ENCODE data around the gene GBF1.

Gene GBF1

DNA sequence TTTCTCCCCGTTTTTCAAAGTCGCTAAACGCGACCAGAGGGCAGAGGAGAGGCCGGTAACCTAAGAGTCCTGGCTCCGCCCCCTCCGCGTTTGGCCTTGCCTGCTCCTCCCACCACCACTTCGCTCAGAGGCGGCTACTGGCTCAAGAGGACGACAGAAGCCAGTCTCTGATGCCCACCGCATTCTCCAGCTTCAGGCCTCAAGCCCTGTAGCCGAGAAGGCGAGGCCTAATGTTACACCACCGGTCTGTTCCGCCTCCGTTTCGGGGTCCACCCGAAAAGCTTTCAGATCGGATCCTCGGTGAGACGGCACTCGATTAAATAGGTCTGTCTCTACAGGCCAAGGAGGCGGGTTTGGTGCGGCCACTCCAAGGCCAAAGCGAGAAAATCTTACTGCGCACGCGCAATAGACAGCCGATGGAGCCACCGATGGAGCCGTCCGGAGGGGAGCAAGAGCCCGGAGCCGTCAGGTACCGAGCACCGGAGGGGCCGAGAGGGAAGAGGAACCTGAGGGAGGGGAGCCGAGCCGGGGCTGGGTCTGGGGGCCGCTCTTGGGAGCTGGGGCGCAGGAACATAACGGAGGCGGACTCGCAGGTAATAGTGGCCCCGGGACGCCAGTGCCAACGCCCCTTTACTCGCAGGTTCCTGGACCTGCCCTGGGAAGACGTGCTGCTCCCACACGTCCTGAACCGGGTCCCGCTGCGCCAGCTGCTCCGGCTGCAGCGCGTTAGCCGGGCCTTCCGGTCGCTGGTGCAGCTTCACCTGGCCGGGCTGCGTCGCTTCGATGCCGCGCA, 175.6 kb downstream of the GBF1 start, which contains the start of gene FBXL15:
FBXL15 (plus strand) TSS at position 123 of the 793 bp plus-strand sequence; CDS start at position 417, 294 bp downstream.
- Histone ChIP-seq H3K79me1 (ENCODE audit: low read depth, low read length) (no peaks in the 10 kb centered on the region), H3K4me3 (ENCODE audit: low read length in 2 of 2) (peak within 1 kb of the TSS; percentile 81 to 96), H2BK120ac (ENCODE audit: low read depth, low read length) (no peak within 1 kb of the TSS), H2BK5ac (ENCODE audit: low read length) (peak within 1 kb of the TSS; percentile 33), H2BK15ac (ENCODE audit: low read length) (peak within 1 kb of the TSS; percentile 10), H4K91ac (ENCODE audit: low read depth, low read length, poor library complexity) (no peak within 1 kb of the TSS), H3K27me3 (ENCODE audit: control insufficient read depth in 3 of 3, insufficient read depth in 3 of 3, low read depth in 1 of 3, low read length in 3 of 3) (peaks cover 0 to 15% (median 0%) of the 10 kb centered on the region in 3 experiments), H4K8ac (ENCODE audit: low read depth, low read length) (no peak within 1 kb of the TSS), H3K4me1 (ENCODE audit: control insufficient read depth in 2 of 2, insufficient read depth in 1 of 2, low read depth in 1 of 2, low read length in 2 of 2) (peaks cover 21 to 25% of the 10 kb centered on the region in 2 donors), H3K23ac (ENCODE audit: low read depth, low read length, poor library complexity) (peak within 1 kb of the TSS; percentile 74), H2BK12ac (ENCODE audit: low read length) (no peak within 1 kb of the TSS), H3K27ac (replicated peaks; ENCODE audit: low read length) (peak within 1 kb of the TSS; percentile 93), H3K4me2 (ENCODE audit: insufficient read depth, low read length, poor library complexity, severe bottlenecking) (peak within 1 kb of the TSS; percentile 100), H3K9ac (ENCODE audit: low read depth, low read length, poor library complexity) (peak within 1 kb of the TSS; percentile 95), H3K18ac (ENCODE audit: low read length) (peak within 1 kb of the TSS; percentile 93), H3K4ac (ENCODE audit: low read length) (no peak within 1 kb of the TSS), H2AK5ac (ENCODE audit: low read depth, low read length) (peak within 1 kb of the TSS; percentile 25), H3K14ac (ENCODE audit: low read length) (peak within 1 kb of the TSS; percentile 86), H3K36me3 (replicated peaks in 1 of 2; ENCODE audit: control insufficient read depth in 2 of 2, insufficient read depth in 2 of 2, low read length in 2 of 2) (peaks cover 11 to 30% of the 10 kb centered on the region in 2 donors), H2AFZ (ENCODE audit: low read length) (peak within 1 kb of the TSS; percentile 98), H3K9me3 (replicated peaks in 1 of 2; ENCODE audit: control insufficient read depth in 2 of 2, insufficient read depth in 1 of 2, low read depth in 1 of 2, low read length in 2 of 2) (no peaks in the 10 kb centered on the region)
- WGBS, 2 donors (ENCODE audit: extremely low coverage in 2 of 2, insufficient read length in 2 of 2, insufficient replicate concordance in 1 of 2): no CpG with 5 or more reads among the region's 66 CpGs
- DNase-seq (ENCODE audit: low spot score): peak; percentile 99

DNA sequence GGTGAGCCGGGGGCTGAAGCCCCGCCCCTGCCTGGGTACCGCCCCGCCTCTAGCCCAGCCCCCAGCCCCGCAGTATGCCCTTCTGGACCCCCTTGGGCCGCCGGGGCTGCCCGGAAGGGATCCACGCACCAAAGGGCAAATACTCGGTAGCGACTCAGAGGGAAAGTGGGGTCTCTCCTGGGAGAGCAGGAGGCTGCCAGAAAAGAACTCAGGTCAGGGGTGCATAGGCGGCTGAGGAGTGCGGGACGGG, 176.1 kb downstream of the GBF1 start:
- H3K4me1 ChIP-seq (ENCODE audit: control insufficient read depth in 2 of 2, insufficient read depth in 1 of 2, low read depth in 1 of 2, low read length in 2 of 2): peaks cover 24 to 27% of the 10 kb centered on the region in 2 donors
- peak overlapping the region; percentile 43 for H3K14ac ChIP-seq (ENCODE audit: low read length)
- H2AK5ac ChIP-seq (ENCODE audit: low read depth, low read length): peak overlapping the region; percentile 25
- no peak overlapping the region for H4K91ac ChIP-seq (ENCODE audit: low read depth, low read length, poor library complexity)
- H2BK5ac ChIP-seq (ENCODE audit: low read length): peak overlapping the region; percentile 33
- no peak overlapping the region for H2BK12ac ChIP-seq (ENCODE audit: low read length)
- no peak overlapping the region for H4K8ac ChIP-seq (ENCODE audit: low read depth, low read length)
- peak overlapping the region; percentile 95 for H3K9ac ChIP-seq (ENCODE audit: low read depth, low read length, poor library complexity)
- H3K4me3 ChIP-seq (ENCODE audit: low read length in 2 of 2): peak overlapping the region; percentile 81 to 96
- no peak overlapping the region for H2BK15ac ChIP-seq (ENCODE audit: low read length)
- peaks cover 0 to 15% (median 0%) of the 10 kb centered on the region in 3 experiments for H3K27me3 ChIP-seq (ENCODE audit: control insufficient read depth in 3 of 3, insufficient read depth in 3 of 3, low read depth in 1 of 3, low read length in 3 of 3)
- DNase-seq (ENCODE audit: low spot score): no peak
- H3K9me3 ChIP-seq (replicated peaks in 1 of 2; ENCODE audit: control insufficient read depth in 2 of 2, insufficient read depth in 1 of 2, low read depth in 1 of 2, low read length in 2 of 2): no peaks in the 10 kb centered on the region
- WGBS, 2 donors (ENCODE audit: extremely low coverage in 2 of 2, insufficient read length in 2 of 2, insufficient replicate concordance in 1 of 2): no CpG with 5 or more reads among the region's 14 CpGs
- no peak overlapping the region for H3K27ac ChIP-seq (replicated peaks; ENCODE audit: low read length)
- no peak overlapping the region for H3K4ac ChIP-seq (ENCODE audit: low read length)
- peak overlapping the region; percentile 98 for H2AFZ ChIP-seq (ENCODE audit: low read length)
- peak overlapping the region; percentile 86 for H3K18ac ChIP-seq (ENCODE audit: low read length)
- H2BK120ac ChIP-seq (ENCODE audit: low read depth, low read length): no peak overlapping the region
- peaks cover 11 to 34% of the 10 kb centered on the region in 2 donors for H3K36me3 ChIP-seq (replicated peaks in 1 of 2; ENCODE audit: control insufficient read depth in 2 of 2, insufficient read depth in 2 of 2, low read length in 2 of 2)
- no peaks in the 10 kb centered on the region for H3K79me1 ChIP-seq (ENCODE audit: low read depth, low read length)
- peak overlapping the region; percentile 74 for H3K23ac ChIP-seq (ENCODE audit: low read depth, low read length, poor library complexity)
- peak overlapping the region; percentile 100 for H3K4me2 ChIP-seq (ENCODE audit: insufficient read depth, low read length, poor library complexity, severe bottlenecking)

DNA sequence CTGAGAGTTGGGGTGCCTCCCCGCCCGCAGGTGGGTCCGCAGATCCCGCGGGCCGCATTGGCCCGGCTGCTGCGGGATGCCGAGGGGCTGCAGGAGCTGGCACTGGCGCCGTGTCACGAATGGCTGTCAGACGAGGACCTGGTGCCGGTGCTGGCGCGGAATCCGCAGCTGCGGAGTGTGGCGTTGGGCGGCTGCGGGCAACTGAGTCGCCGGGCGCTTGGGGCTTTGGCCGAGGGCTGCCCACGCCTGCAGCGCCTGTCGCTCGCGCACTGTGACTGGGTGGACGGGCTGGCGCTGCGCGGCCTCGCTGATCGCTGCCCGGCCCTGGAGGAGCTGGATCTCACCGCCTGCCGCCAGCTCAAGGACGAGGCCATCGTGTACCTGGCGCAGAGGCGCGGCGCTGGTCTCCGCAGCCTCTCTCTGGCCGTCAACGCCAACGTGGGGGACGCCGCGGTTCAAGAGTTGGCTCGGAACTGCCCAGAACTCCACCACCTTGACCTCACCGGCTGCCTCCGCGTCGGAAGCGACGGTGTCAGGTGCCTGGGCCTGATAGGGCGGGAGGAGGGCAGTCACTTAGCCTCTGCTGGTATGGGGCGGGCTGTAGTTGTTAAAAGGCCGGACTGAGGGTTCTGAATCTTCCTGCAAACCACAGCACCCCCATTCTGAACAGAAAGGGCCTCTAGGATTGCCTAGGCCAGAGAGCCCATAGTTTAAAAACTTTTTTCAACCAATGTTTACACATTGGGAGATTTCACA, 176.6 kb downstream of the GBF1 start:
- Histone ChIP-seq H3K27ac (replicated peaks; ENCODE audit: low read length) (no peak overlapping the region), H3K4ac (ENCODE audit: low read length) (no peak overlapping the region), H2AK5ac (ENCODE audit: low read depth, low read length) (peak overlapping the region; percentile 25), H3K14ac (ENCODE audit: low read length) (peak overlapping the region; percentile 43), H2BK5ac (ENCODE audit: low read length) (peak overlapping the region; percentile 33), H3K4me1 (ENCODE audit: control insufficient read depth in 2 of 2, insufficient read depth in 1 of 2, low read depth in 1 of 2, low read length in 2 of 2) (peaks cover 24 to 27% of the 10 kb centered on the region in 2 donors), H3K4me3 (ENCODE audit: low read length in 2 of 2) (peak overlapping the region; percentile 81 to 96), H2BK120ac (ENCODE audit: low read depth, low read length) (no peak overlapping the region), H3K9ac (ENCODE audit: low read depth, low read length, poor library complexity) (peak overlapping the region; percentile 95), H2AFZ (ENCODE audit: low read length) (peak overlapping the region; percentile 98), H4K8ac (ENCODE audit: low read depth, low read length) (no peak overlapping the region), H3K9me3 (replicated peaks in 1 of 2; ENCODE audit: control insufficient read depth in 2 of 2, insufficient read depth in 1 of 2, low read depth in 1 of 2, low read length in 2 of 2) (no peaks in the 10 kb centered on the region), H2BK15ac (ENCODE audit: low read length) (no peak overlapping the region), H4K91ac (ENCODE audit: low read depth, low read length, poor library complexity) (no peak overlapping the region), H3K79me1 (ENCODE audit: low read depth, low read length) (no peaks in the 10 kb centered on the region), H3K36me3 (replicated peaks in 1 of 2; ENCODE audit: control insufficient read depth in 2 of 2, insufficient read depth in 2 of 2, low read length in 2 of 2) (peaks cover 11 to 34% of the 10 kb centered on the region in 2 donors), H2BK12ac (ENCODE audit: low read length) (no peak overlapping the region), H3K18ac (ENCODE audit: low read length) (peak overlapping the region; percentile 86), H3K23ac (ENCODE audit: low read depth, low read length, poor library complexity) (peak overlapping the region; percentile 46), H3K27me3 (ENCODE audit: control insufficient read depth in 3 of 3, insufficient read depth in 3 of 3, low read depth in 1 of 3, low read length in 3 of 3) (peaks cover 0 to 15% (median 0%) of the 10 kb centered on the region in 3 experiments), H3K4me2 (ENCODE audit: insufficient read depth, low read length, poor library complexity, severe bottlenecking) (peak overlapping the region; percentile 100)
- DNase-seq (ENCODE audit: low spot score): no peak
- WGBS, 2 donors (ENCODE audit: extremely low coverage in 2 of 2, insufficient read length in 2 of 2, insufficient replicate concordance in 1 of 2): no CpG with 5 or more reads among the region's 62 CpGs
